Measurements from ENCODE around the gene ATP6V0B. TPM values are rescaled to one million over a fixed set of nuclear protein-coding genes. Genes with fewer than 3 reads are reported as not detected.

Gene ATP6V0B
- polyA plus RNA-seq, 1 donor from 2014 or later, result 580 TPM

DNA sequence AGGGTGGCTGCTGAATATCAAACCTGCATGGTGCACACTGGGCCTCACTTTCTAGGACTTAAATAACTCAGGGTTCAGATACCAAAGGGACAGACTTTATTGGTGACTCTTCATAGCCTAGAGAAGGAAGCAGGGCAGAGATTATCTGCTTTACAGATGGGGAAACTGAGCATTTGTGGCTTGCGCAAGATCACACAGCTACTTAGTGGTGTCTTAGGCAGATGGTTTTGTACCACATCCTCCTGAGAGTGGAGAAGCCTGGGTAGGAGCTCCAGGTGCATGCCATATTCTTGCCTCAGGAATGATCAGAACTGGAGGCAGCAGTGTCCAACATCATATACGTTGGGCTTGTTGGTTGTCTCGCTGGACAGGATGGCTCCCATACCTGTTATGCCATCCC, 11.8 kb upstream of the ATP6V0B start:
- Histone ChIP-seq H3F3A (ENCODE audit: insufficient read depth, low read length, poor library complexity, severe bottlenecking) (no peaks in the 10 kb centered on the region), H4K20me1 (ENCODE audit: insufficient read depth) (no peaks in the 10 kb centered on the region), H3K36me3 (ENCODE audit: insufficient read depth, low read length) (peaks cover 33% of the 10 kb centered on the region), H3K9ac (ENCODE audit: low read length) (no peak overlapping the region), H3K9me2 (ENCODE audit: insufficient read depth, low read length) (no peaks in the 10 kb centered on the region), H3K27me3 (ENCODE audit: insufficient read depth, low read depth, low read length) (no peaks in the 10 kb centered on the region), H3K79me2 (replicated peaks; ENCODE audit: insufficient read depth, low read length) (no peaks in the 10 kb centered on the region), H3K4me2 (ENCODE audit: low read length) (no peak overlapping the region), H3K9me3 (ENCODE audit: low read length) (no peaks in the 10 kb centered on the region), H2AFZ (ENCODE audit: low read depth, low read length) (no peak overlapping the region), H3K4me3 (ENCODE audit: low read length) (no peak overlapping the region), H3K27ac (ENCODE audit: low read length) (no peak overlapping the region)
- TF ChIP-seq POLR2AphosphoS5 (IDR thresholded peaks at IDR 0.05) (no peak), EZH2 (IDR thresholded peaks at IDR 0.05; ENCODE audit: borderline replicate concordance, insufficient read depth, low read length, poor library complexity, severe bottlenecking) (no peak), MXI1 (conservative IDR thresholded peaks at IDR 0.05; ENCODE audit: poor library complexity, severe bottlenecking) (no peak), TAF1 (IDR thresholded peaks at IDR 0.05; ENCODE audit: low read depth) (no peak), EP300 (conservative IDR thresholded peaks at IDR 0.05; ENCODE audit: poor library complexity, severe bottlenecking) (no peak), RAD21 (conservative IDR thresholded peaks at IDR 0.05) (no peak), SMC3 (conservative IDR thresholded peaks at IDR 0.05; ENCODE audit: poor library complexity) (no peak)
- TF ChIP-seq, protein P1, sequence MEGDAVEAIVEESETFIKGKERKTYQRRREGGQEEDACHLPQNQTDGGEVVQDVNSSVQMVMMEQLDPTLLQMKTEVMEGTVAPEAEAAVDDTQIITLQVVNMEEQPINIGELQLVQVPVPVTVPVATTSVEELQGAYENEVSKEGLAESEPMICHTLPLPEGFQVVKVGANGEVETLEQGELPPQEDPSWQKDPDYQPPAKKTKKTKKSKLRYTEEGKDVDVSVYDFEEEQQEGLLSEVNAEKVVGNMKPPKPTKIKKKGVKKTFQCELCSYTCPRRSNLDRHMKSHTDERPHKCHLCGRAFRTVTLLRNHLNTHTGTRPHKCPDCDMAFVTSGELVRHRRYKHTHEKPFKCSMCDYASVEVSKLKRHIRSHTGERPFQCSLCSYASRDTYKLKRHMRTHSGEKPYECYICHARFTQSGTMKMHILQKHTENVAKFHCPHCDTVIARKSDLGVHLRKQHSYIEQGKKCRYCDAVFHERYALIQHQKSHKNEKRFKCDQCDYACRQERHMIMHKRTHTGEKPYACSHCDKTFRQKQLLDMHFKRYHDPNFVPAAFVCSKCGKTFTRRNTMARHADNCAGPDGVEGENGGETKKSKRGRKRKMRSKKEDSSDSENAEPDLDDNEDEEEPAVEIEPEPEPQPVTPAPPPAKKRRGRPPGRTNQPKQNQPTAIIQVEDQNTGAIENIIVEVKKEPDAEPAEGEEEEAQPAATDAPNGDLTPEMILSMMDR (IDR thresholded peaks at IDR 0.05; ENCODE audit: poor library complexity, severe bottlenecking), result no peak
- TF ChIP-seq, protein P2, sequence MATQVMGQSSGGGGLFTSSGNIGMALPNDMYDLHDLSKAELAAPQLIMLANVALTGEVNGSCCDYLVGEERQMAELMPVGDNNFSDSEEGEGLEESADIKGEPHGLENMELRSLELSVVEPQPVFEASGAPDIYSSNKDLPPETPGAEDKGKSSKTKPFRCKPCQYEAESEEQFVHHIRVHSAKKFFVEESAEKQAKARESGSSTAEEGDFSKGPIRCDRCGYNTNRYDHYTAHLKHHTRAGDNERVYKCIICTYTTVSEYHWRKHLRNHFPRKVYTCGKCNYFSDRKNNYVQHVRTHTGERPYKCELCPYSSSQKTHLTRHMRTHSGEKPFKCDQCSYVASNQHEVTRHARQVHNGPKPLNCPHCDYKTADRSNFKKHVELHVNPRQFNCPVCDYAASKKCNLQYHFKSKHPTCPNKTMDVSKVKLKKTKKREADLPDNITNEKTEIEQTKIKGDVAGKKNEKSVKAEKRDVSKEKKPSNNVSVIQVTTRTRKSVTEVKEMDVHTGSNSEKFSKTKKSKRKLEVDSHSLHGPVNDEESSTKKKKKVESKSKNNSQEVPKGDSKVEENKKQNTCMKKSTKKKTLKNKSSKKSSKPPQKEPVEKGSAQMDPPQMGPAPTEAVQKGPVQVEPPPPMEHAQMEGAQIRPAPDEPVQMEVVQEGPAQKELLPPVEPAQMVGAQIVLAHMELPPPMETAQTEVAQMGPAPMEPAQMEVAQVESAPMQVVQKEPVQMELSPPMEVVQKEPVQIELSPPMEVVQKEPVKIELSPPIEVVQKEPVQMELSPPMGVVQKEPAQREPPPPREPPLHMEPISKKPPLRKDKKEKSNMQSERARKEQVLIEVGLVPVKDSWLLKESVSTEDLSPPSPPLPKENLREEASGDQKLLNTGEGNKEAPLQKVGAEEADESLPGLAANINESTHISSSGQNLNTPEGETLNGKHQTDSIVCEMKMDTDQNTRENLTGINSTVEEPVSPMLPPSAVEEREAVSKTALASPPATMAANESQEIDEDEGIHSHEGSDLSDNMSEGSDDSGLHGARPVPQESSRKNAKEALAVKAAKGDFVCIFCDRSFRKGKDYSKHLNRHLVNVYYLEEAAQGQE (IDR thresholded peaks at IDR 0.05; ENCODE audit: borderline replicate concordance), result no peak

DNA sequence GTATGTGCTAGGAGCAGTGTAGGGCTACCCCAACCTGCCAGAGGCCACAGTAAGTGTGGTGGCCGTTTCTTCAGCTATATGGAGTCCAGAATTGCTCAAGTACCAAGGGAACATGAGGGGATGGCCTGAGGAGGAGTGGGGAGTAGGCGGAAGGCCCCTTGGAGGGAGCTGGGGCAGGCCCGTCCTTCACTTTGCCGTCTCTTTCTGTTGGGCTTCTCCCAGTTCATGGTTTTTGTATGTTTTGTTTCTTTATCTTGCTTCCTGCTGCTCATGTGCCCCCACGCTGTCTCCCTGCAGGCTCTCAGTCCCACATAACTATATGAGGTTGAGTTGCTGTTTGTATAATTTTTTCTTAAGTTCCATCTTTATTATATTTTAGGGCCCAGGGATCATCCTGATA, 10.9 kb upstream of the ATP6V0B start:
- Histone ChIP-seq H3K4me3 (ENCODE audit: low read length) (no peak overlapping the region), H3K27me3 (ENCODE audit: insufficient read depth, low read depth, low read length) (no peaks in the 10 kb centered on the region), H3K4me2 (ENCODE audit: low read length) (no peak overlapping the region), H3K79me2 (replicated peaks; ENCODE audit: insufficient read depth, low read length) (no peaks in the 10 kb centered on the region), H2AFZ (ENCODE audit: low read depth, low read length) (no peak overlapping the region), H3K9ac (ENCODE audit: low read length) (no peak overlapping the region), H4K20me1 (ENCODE audit: insufficient read depth) (no peaks in the 10 kb centered on the region), H3K36me3 (ENCODE audit: insufficient read depth, low read length) (peaks cover 24% of the 10 kb centered on the region), H3K9me2 (ENCODE audit: insufficient read depth, low read length) (no peaks in the 10 kb centered on the region), H3F3A (ENCODE audit: insufficient read depth, low read length, poor library complexity, severe bottlenecking) (no peaks in the 10 kb centered on the region), H3K27ac (ENCODE audit: low read length) (no peak overlapping the region), H3K9me3 (ENCODE audit: low read length) (no peaks in the 10 kb centered on the region)
- TF ChIP-seq, protein P1 (IDR thresholded peaks at IDR 0.05; ENCODE audit: poor library complexity, severe bottlenecking), result no peak
- TF ChIP-seq TAF1 (IDR thresholded peaks at IDR 0.05; ENCODE audit: low read depth), result no peak
- no peak for TF ChIP-seq MXI1 (conservative IDR thresholded peaks at IDR 0.05; ENCODE audit: poor library complexity, severe bottlenecking)
- TF ChIP-seq, protein P2 (IDR thresholded peaks at IDR 0.05; ENCODE audit: borderline replicate concordance), result no peak
- TF ChIP-seq EZH2 (IDR thresholded peaks at IDR 0.05; ENCODE audit: borderline replicate concordance, insufficient read depth, low read length, poor library complexity, severe bottlenecking), result no peak
- no peak for TF ChIP-seq RAD21 (conservative IDR thresholded peaks at IDR 0.05)
- no peak for TF ChIP-seq SMC3 (conservative IDR thresholded peaks at IDR 0.05; ENCODE audit: poor library complexity)
- no peak for TF ChIP-seq EP300 (conservative IDR thresholded peaks at IDR 0.05; ENCODE audit: poor library complexity, severe bottlenecking)
- no peak for TF ChIP-seq POLR2AphosphoS5 (IDR thresholded peaks at IDR 0.05)

Measured in neural cell (in vitro differentiated cells).